HG03442 (cell line): ENCODE data around the gene NPW.
"Not testable (repeated sequence)": the region's sequence is repeated elsewhere in the genome, so short reads cannot be mapped to it uniquely, and the experiment has no call there.

ENCODE experiments used
- ATAC-seq: cut with Tn5 transposase; IDR thresholded peaks from one replicate; pipeline ENCODE4 v1.9.1; 2021; ENCODE audit warnings: mild to moderate bottlenecking, moderate library complexity; ENCODE audit not compliant: unreplicated experiment

NPW gene

DNA sequence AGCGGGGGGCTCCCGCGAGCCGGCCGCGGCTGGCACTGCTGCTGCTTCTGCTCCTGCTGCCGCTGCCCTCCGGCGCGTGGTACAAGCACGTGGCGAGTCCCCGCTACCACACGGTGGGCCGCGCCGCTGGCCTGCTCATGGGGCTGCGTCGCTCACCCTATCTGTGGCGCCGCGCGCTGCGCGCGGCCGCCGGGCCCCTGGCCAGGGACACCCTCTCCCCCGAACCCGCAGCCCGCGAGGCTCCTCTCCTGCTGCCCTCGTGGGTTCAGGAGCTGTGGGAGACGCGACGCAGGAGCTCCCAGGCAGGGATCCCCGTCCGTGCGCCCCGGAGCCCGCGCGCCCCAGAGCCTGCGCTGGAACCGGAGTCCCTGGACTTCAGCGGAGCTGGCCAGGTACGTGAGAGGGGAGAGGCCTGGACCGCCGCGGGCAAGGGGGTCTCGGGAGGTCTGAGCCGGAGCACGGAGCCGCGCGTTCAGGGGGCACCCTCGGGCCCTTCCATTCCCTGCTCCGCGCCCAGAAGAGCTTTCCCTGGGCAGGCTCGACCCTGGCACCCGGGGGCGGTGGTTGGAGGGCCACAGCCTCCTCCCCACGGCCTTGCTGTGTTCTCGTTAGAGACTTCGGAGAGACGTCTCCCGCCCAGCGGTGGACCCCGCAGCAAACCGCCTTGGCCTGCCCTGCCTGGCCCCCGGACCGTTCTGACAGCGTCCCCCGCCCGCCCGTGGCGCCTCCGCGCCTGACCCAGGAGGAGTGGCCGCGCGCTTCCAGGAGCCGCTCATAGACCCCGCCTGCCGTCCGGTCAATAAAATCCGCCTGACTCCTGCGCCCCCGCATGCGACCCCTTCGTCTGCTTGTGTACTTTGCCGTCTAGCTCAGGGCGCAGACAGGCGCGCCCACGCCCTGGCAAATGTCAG is 591 bp downstream of the NPW start:
- ATAC-seq: no peak

DNA sequence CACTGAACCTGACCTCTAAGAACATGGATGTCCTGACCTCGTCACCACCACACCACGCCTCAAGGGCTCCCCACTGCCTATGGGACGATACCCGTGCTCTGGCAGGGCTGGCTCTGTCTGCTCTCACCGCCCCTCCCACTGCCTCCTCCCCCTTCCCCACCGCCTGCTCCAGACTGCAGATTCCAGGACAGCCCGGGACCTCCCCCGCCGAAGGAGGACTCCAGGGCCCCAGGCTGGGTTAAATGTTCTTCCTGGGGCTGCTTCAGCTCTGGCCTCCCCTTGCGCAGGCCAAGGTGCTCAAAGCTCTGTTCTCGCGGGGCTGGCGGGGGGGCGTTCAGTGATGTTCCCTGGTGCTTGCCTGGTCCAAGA is 3.1 kb downstream of the NPW start:
- no peak for ATAC-seq

DNA sequence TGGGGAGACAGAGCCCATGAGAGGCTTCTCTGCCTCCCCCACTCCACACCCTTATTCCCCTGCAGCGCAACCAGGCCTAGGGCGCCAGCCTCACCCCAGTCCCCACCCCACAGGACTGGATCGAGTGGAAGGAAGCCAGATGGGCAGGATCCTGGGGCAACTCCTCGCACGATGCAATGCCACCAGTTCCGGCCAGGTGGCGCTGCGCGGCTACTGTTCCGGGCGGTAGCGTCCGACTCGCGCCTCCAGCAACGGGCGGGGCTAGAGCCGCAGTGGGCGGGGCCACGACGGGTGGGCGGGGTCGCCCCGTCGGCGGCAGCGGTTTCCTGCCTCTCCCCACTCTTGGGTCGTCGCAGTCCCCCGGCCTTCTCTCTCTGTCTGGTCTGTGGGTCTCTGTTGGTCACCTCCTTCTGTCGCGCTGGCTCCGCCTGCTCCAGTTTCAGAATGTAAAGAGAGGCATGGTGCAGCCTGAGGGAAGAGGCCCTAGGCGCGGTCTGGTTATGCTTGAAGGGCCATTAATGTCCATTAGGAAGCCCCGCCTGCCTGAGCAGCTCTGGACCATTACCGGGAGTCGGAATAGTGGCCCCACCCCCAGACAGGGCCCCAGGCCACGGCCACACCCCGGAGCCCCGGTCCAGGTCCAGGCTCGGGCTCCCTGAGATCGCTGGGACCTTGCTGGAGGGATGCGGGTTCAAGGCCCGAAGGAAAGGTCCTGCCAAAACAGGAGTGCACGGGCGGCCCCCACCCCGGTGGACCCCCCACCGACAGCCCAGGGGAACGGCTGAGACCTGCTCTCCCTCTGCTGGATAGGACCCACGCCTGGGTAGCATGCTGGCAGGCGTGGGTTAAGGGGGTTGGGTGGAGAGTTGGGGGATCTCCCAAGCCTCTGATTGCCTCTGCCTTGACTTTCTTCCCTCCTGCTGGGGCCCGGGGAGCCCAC is 3.8 kb downstream of the NPW start:
- peak; percentile 66 for ATAC-seq

DNA sequence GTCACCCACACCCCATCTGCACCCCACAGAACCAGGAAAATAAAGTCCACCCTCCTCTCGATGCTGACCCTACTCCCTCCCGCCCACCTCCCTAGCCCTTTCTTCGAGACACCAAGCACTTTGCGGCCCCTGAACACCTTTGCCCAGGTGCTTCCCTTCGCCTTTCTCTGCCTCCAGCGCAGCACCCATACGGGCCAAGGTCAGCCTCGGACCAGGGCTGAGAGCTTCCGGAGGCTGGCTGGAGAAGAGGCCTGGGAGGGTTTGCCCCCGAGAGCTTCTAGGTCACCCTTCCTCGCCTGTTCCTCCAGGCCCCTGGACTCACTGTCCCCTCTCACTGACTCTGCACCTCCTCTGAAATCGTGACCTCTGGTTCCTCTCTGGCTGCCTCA is 4.4 kb downstream of the NPW start:
- ATAC-seq: no peak

DNA sequence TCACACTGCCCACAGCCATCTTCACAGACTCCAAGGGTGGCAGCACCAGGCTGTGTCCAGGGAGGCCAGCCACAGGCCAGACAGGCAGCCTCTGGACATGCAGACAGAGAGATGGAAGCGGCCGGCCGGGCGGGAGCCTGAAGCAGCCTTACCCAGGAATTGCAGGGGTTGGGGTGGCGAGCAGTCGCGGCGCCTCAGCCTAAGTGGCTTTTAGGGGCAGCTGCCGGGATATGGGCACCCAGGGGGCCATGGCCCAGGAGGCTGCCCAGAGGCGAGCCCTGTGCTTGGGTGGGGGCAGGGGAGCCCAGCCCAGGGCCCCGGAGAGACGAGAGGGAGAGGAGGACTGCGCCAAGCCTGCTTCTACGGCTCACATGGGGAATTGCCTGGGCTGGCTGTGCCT is 5.7 kb downstream of the NPW start:
- ATAC-seq: no peak

DNA sequence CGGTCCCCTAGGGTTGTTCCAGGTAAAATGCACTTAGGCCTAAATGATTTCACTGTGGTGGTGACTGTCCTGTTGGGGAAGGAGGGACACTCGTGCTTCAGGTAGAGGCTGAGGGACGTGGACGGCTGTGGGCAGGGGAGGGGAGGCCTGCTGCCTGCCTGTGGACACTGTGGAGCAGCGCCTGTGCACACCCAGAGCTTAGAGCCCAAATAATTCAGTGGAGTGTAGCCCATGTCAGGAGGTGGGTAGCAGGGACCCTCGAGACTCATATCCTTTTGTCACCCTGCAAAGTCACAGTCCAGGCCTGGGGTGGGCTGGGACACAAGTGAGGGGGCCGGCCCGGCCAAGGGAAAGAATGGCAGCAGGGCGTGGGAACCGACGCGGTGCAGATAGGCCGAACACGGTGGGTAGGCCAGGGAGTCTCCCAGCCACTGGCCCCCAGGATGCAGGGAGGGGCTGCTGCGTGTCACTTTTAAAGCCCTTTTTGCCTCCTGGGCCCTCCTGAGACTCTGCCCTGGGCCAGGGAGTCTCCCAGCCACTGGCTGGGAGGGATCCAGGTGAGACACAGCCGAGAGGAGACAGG is 6.4 kb downstream of the NPW start:
- no peak for ATAC-seq

DNA sequence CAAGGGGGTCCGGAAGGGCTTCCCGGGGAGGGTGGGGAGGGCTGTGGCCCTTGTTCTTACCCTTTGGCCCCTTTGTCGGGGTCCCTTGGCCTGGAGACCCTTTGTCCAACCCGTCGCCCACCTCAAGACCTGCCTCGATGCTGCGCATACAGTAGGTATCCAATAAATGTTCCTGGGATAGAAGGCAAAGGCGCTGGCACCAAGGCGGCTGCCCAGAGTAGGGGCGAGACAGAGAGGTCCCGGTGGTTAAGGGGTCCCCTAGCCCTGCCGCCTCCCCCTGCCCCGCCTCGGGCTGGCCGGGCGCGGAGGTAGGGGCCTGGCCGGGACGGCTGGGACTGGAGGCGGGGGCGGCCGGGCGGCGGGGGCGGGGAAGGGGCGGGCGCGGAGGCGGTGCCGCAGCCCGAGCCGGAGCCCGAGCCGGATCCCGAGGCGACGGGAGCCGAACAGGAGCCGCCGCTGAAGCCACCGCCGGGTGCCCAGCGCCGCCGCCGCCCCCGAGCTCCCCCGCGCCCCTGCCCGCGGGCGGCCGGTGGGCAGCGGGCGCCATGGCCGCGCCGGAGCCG is 7.0 kb downstream of the NPW start, which contains the start of gene NHERF2:
Gene NHERF2 (plus strand): TSS at position 442 of the 563 bp plus-strand sequence. CDS start 104 bp downstream, at position 546.
- ATAC-seq: no peak

DNA sequence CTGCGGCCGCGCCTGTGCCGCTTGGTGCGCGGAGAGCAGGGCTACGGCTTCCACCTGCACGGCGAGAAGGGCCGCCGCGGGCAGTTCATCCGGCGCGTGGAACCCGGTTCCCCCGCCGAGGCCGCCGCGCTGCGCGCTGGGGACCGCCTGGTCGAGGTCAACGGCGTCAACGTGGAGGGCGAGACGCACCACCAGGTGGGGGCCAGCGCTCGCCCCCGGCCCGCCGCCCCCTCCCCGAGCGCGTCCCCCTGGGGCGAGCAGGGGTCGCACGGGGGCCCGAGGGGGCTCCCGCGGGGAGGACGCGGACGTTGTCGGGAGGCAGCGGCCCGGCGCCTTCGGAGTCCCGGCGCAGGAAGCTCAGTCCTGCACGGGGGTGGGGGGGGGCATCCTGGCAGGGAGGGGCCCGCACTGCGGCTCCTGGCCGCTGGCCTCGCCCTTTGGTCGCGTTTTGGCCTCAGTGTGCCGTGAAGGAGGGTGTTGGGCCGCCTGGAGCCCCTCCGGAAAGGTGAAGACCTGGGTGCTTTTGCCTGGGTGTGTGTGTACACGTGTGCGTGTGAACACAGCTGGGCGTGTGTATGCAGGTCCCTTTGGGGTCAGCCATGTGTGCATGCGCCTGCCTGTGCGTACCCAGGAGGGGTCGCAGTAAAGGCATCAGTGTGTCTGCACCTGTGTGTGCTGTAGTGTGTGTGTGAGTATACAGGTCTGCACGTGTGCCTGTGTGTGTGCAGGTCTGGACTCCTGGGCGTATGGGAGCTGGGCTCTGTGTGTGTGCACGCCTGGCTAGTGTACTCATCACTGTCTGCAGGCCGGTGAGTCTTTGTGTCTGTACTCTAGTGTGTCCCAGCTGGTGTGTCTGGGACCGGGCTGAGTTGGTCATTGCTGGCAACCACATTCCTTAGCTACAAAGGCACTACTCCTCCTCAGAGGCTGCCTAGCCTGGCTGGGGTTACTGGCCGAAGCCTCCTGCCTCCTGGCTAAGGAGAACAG is 7.7 kb downstream of the NPW start:
- no peak for ATAC-seq

DNA sequence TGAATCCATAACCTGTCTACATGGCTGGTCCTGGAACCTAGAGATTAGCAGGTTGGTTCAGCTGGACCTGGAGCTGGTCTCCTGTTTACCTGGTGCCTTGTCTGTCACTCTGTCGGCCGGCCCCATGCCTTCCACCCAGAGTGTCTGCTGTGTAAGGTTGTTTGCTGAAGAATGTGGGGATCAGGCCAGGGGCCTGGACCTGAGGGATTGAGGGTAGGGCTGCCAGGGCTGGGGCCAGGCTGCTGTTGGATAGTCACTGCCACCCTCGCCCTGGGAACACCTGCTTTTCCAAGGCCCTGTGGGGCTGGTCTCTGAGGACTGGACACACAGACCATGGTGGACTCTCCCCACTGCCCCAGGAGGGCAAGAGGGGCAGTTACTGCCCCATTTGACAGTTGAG is 8.6 kb downstream of the NPW start:
- ATAC-seq: no peak

DNA sequence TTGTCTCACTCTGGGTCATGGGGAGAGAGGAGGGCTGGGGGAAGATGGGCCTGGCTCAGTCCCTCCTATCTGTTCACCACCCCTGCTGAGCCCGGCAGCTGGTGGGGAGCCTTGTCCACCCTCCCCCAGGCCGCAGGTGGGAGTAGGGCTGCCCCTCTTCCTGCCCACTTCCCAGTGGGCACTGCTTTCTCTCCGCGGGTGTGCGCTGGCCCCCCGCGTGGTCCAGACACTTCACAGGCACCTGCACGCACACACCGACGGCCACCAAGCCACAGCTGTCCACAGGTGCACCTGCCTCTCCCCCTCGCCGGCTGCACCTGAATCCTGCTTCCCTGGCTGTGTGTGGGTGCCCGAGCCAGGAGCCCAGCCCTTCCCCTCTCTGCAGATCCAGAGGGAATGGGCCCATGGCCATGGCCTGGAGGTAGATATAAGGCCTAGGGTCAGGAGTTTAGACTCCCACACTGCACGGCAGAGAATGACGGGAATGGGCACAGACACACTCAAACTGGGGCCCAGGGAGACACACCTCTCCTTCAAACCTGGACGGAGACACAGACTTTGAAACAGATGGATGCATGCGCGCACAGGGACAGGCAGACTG is 9.1 kb downstream of the NPW start:
- ATAC-seq: no peak

DNA sequence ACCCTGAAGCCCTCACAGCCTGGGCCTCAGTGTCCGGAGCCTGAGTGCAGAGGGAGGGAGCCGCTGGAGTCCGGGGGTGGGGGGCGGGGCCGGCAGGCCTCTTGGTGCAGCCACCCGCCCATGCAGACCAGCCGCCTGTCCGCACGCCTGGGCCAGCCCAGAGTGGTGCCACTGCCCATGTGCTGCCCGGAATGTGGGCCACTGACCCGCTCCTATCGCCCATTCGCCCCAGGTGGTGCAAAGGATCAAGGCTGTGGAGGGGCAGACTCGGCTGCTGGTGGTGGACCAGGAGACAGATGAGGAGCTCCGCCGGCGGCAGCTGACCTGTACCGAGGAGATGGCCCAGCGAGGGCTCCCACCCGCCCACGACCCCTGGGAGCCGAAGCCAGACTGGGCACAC is 9.8 kb downstream of the NPW start:
- ATAC-seq: no peak

DNA sequence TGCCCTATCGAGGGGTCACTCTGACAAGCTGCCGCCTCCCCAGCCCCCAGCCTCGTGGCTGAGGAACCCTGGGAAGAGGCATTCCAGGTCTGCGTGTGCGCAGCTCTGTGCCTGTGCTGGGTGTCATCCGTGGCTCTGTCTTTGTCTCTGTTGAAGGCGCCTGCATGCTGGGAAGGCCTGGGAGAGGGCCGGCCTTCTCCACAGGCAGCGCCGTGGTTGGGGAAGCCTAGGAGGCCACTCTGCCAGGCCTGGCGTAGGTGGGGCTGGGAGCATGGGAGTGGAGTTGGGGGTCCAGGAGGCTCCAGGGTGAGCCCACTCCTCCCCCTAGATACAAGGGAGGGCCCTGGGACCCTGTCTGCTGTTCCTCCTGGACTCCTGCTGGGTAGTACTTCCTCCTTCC is 10.5 kb downstream of the NPW start:
- no peak for ATAC-seq

DNA sequence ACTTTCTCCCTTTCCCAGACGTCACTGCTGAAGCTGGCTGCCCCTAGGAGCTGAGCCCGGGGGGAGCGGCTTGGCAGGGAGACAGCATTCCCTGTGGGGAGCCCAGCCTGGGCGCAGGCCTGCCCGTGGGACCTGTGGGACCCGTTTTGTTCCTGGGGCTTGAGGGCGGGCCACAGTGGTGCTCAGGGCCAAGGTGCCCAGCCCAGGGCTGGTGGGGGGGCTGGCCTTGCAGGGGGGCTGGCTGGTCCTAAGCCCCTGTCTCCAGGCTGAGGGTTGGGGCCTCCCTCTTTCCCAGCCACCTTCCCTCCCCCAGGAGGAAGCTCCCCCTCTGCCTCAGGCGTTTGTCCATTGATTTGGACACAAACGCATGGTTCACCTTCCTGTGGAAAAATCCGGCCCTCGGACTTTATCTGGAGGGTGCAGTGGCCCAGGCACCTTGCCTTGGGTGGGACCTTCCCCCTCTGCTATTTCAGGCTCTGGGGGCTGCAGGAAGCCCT is 11.5 kb downstream of the NPW start:
- no peak for ATAC-seq

DNA sequence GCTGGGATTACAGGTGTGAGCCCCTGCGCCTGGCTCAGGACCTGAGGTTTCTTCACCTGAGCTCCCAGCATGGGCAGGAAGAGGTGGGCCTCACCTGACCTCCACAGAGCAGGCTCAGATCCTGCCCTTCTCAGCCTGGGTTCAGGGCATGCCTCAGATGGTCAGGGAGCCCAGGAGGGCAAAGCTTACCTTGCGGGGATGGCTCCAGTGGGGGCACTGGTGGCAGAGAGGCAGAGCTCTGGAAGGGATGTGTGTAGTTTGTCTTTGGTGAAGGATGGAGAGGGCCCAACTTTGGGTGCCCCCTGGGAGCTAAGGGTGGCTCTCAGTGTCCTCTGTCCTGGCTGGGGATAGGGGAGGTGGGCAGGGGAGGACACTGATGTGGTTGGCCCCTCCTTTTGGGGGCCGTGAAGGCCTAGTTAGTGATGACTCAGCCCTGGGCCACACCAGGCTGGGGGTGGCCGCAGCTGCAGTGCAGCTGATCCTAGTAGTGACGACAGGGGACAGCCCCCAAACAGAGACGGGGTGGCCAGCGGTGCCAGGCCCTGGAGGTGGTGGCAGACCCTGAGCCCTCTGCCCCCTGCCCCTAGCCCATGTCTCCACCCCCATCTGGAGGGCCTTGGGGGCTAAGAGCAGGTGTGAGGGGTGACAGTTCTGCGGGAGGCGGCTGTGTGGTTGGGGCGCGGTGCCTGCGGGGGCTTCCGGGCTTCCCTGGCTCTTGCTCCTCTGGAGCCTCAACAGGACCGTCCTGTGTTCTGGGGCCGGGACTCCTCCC is 12.9 kb downstream of the NPW start:
- ATAC-seq: no peak

DNA sequence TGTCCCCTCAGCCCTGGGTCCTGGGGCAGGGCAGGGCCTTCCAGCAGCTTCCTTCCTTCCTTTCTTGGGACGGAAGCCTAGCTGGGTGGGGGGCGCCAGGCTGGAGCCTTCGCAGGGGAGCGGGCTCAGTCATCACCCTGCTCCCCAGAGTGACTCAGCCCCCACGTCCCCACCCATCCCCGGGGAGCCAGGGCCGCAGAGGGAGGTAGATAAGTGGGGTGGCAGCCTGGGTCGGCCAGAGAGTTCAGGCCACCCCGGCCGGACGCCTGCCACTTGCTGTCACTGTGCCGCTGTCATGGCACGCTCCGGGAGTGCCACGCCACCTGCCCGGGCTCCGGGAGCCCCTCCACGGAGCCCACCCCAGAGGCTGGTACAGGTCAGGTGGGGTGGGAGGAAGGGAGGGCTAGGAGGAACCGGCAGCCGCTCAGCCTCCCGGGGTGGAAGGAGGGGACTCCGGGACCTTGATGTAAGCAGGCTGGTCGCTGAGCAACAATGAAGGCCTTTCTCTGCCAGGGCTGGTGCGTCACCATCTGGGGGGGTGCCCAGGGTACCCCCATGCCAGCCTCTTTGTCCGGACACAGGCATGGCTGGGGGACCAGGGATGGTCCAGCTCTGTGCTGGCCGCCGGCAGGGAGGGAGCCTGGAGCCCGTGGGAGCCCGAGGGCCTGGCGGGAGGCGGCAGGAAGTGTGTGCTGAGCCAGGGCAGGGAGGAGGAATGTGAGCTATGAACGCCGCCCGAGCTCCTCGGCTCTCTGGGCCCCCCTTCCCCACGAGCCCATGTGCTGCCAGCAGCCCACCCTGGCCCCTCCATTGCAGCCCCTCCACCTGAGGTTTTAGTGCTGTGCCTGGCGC is 13.7 kb downstream of the NPW start:
- ATAC-seq: no peak

DNA sequence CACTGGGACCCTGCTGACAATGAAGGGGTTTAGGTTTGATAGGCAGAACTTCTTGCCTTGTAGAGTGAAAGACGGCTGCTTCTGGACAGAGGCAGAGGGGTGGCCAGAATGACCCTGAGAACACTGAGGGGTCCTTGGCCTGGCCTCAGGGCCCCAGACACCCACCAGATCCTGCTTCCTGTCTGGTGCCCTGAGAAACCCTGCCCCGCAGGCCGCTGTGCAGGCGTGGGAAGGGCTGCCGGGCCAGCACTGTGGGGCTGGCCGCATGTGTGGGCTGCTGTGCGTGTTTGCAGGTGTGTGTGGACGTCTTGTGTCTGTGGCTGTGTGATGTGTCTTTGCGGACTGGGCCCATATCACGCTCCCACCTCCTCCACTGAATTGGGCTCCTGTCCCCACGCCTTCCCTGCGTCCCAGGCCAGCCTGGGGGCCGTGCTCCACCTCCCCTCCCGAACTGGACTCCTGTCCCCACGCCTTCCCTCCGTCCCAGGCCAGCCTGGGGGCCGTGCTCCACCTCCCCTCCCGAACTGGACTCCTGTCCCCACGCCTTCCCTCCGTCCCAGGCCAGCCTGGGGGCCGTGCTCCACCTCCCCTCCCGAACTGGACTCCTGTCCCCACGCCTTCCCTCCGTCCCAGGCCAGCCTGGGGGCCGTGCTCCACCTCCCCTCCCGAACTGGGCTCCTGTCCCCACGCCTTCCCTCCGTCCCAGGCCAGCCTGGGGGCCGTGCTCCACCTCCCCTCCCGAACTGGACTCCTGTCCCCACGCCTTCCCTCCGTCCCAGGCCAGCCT is 14.5 kb downstream of the NPW start:
- not testable (repeated sequence) for ATAC-seq
